Measurements from ENCODE around the gene CEP57. TPM values are rescaled to one million over a fixed set of nuclear protein-coding genes. Genes with fewer than 3 reads are reported as not detected.
"Not testable (repeated sequence)": the region's sequence is repeated elsewhere in the genome, so short reads cannot be mapped to it uniquely, and the experiment has no call there.

Gene CEP57
- total and polyA plus RNA-seq, 2 of the 4 experiments (the other 2 are of a cell fraction): 14.5 to 30.5 TPM

- DNase-seq; H3K56ac ChIP-seq (ENCODE audit: extremely low read depth, insufficient read depth, low read length); H3K9me1 ChIP-seq (ENCODE audit: insufficient read depth, low read length); ATAC-seq (ENCODE audit: low read depth); H3K27ac ChIP-seq (ENCODE audit: insufficient read depth, low read length); H2AFZ ChIP-seq (replicated peaks; ENCODE audit: low read length, poor library complexity); H3K4me2 ChIP-seq (ENCODE audit: low read depth, low read length); H4K5ac ChIP-seq (ENCODE audit: low read depth, low read length); H4K8ac ChIP-seq (ENCODE audit: low read depth in 2 of 2, low read length in 2 of 2); H3K14ac ChIP-seq (replicated peaks; ENCODE audit: low read depth, low read length); H3K9me3 ChIP-seq (ENCODE audit: control insufficient read depth, insufficient read depth, low read length); H2BK20ac ChIP-seq (ENCODE audit: low read depth, low read length); H2BK120ac ChIP-seq (ENCODE audit: low read depth, low read length); H3K4me3 ChIP-seq (ENCODE audit: insufficient read depth, low read depth, low read length); intact Hi-C loops (cut with micrococcal nuclease); in situ Hi-C loops (cut with MboI; ENCODE audit: low sequenced_read_pairs); H2AK9ac ChIP-seq (replicated peaks; ENCODE audit: low read depth, low read length, poor library complexity); H4K91ac ChIP-seq (ENCODE audit: insufficient read depth, low read depth, low read length); H3K79me1 ChIP-seq (ENCODE audit: low read depth in 1 of 2, low read length in 2 of 2); H3K9ac ChIP-seq (ENCODE audit: low read depth, low read length); H4K20me1 ChIP-seq (ENCODE audit: insufficient read depth, low read length); POLR2A ChIA-PET (ENCODE audit: unreplicated experiment); H3K4ac ChIP-seq (ENCODE audit: low read depth, low read length); H3K27me3 ChIP-seq (ENCODE audit: control insufficient read depth, insufficient read depth, low read length); H3K18ac ChIP-seq (ENCODE audit: low read depth, low read length); H3K36me3 ChIP-seq (ENCODE audit: control insufficient read depth, insufficient read depth, low read length); dilution Hi-C loops (cut with HindIII; ENCODE audit: low sequenced_read_pairs, unreplicated experiment); H2BK5ac ChIP-seq (ENCODE audit: low read depth, low read length, poor library complexity, severe bottlenecking); H3K23ac ChIP-seq (ENCODE audit: low read depth, low read length); H2BK15ac ChIP-seq (ENCODE audit: low read depth, low read length); H2AK5ac ChIP-seq (ENCODE audit: low read depth, low read length); H3K4me1 ChIP-seq (ENCODE audit: control insufficient read depth, insufficient read depth, low read length); BruUV-seq (replicated peaks): not testable (repeated sequence)
- no CpG with 5 or more reads among the region's 5 CpGs for WGBS, 2 experiments (ENCODE audit: extremely low coverage in 2 of 2, insufficient read length in 1 of 2)
- CTCF ChIA-PET: interaction anchor here (0.6 kb wide), 1 partner anchor 259 kb away, joined by 4 read pairs; no protein-coding TSS in a partner anchor
These were observed 64.1 kb downstream of the CEP57 start for GRCh38 chr11:95854362-95854761.

DNA sequence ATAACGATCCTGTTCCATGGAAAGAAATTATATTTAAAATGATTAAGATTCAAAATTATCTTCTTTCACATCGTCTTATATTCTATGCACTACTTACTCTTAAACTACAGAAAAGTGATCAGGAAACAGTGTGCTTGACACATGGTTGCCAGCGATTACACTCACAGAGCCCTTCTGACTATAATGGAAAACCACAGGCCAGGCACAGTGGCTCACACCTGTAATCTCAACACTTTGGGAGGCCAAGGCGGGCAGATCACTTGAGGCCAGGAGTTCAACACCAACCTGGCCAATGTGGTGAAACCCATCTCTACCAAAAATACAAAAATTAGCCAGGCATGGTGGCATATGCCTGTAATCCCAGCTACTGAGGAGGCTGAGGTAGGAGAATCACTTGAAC lies 69.7 kb downstream of the CEP57 start:
- H4K20me1 ChIP-seq (ENCODE audit: insufficient read depth, low read length); H3K27ac ChIP-seq (ENCODE audit: insufficient read depth, low read length); CTCF ChIA-PET; H3K14ac ChIP-seq (replicated peaks; ENCODE audit: low read depth, low read length); POLR2A ChIA-PET (ENCODE audit: unreplicated experiment); H3K36me3 ChIP-seq (ENCODE audit: control insufficient read depth, insufficient read depth, low read length); H3K9me3 ChIP-seq (ENCODE audit: control insufficient read depth, insufficient read depth, low read length); DNase-seq; H3K4me1 ChIP-seq (ENCODE audit: control insufficient read depth, insufficient read depth, low read length); H4K91ac ChIP-seq (ENCODE audit: insufficient read depth, low read depth, low read length); H3K27me3 ChIP-seq (ENCODE audit: control insufficient read depth, insufficient read depth, low read length); H3K9me1 ChIP-seq (ENCODE audit: insufficient read depth, low read length); H2BK5ac ChIP-seq (ENCODE audit: low read depth, low read length, poor library complexity, severe bottlenecking); dilution Hi-C loops (cut with HindIII; ENCODE audit: low sequenced_read_pairs, unreplicated experiment); H4K8ac ChIP-seq (ENCODE audit: low read depth in 2 of 2, low read length in 2 of 2); H2BK20ac ChIP-seq (ENCODE audit: low read depth, low read length); H2AFZ ChIP-seq (replicated peaks; ENCODE audit: low read length, poor library complexity); H3K9ac ChIP-seq (ENCODE audit: low read depth, low read length); H2AK9ac ChIP-seq (replicated peaks; ENCODE audit: low read depth, low read length, poor library complexity); intact Hi-C loops (cut with micrococcal nuclease); H2AK5ac ChIP-seq (ENCODE audit: low read depth, low read length); H3K4me2 ChIP-seq (ENCODE audit: low read depth, low read length); H2BK120ac ChIP-seq (ENCODE audit: low read depth, low read length); ATAC-seq (ENCODE audit: low read depth); BruUV-seq (replicated peaks); H3K4me3 ChIP-seq (ENCODE audit: insufficient read depth, low read depth, low read length); H3K18ac ChIP-seq (ENCODE audit: low read depth, low read length); H3K23ac ChIP-seq (ENCODE audit: low read depth, low read length); H2BK15ac ChIP-seq (ENCODE audit: low read depth, low read length); in situ Hi-C loops (cut with MboI; ENCODE audit: low sequenced_read_pairs); H3K4ac ChIP-seq (ENCODE audit: low read depth, low read length); H3K56ac ChIP-seq (ENCODE audit: extremely low read depth, insufficient read depth, low read length): not testable (repeated sequence)
- no CpG with 5 or more reads among the region's 4 CpGs for WGBS, 2 experiments (ENCODE audit: extremely low coverage in 2 of 2, insufficient read length in 1 of 2)
- Histone ChIP-seq H4K5ac (ENCODE audit: low read depth, low read length) (0 out of 2 replicates have a peak overlapping the region, but pooled peaks have one; percentile 42), H3K79me1 (ENCODE audit: low read depth in 1 of 2, low read length in 2 of 2) (peaks cover 3 to 19% of the 10 kb centered on the region in 2 experiments)

Measured in IMR-90 (cell line).